ENCODE data around the gene ATG13.
"Not testable (repeated sequence)": the region's sequence is repeated elsewhere in the genome, so short reads cannot be mapped to it uniquely, and the experiment has no call there.

The ATG13 gene

DNA sequence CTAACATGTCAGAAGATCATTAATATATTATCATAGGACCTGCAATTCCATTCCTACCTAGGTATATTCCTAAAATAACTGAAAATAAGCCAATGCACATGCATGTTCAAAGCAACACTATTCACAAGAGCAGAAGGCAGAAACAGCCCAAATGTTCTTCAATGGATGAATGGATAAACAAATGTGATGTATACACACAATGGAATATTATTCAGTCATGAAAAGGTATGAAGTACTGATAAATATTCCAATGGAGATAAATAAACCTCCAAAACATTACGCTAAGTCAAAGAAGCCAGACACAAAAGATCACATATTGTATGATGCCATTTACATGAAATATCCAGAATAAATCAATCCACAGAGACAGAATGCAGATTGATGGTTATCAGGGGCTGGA is 40.3 kb upstream of the ATG13 start:
- H3K4me3 ChIP-seq (ENCODE audit: low read depth, low read length, poor library complexity, severe bottlenecking) = no peak overlapping the region
- no peak overlapping the region for H3K27ac ChIP-seq (ENCODE audit: low read depth, low read length, poor library complexity, severe bottlenecking)
- TF ChIP-seq, protein P1, sequence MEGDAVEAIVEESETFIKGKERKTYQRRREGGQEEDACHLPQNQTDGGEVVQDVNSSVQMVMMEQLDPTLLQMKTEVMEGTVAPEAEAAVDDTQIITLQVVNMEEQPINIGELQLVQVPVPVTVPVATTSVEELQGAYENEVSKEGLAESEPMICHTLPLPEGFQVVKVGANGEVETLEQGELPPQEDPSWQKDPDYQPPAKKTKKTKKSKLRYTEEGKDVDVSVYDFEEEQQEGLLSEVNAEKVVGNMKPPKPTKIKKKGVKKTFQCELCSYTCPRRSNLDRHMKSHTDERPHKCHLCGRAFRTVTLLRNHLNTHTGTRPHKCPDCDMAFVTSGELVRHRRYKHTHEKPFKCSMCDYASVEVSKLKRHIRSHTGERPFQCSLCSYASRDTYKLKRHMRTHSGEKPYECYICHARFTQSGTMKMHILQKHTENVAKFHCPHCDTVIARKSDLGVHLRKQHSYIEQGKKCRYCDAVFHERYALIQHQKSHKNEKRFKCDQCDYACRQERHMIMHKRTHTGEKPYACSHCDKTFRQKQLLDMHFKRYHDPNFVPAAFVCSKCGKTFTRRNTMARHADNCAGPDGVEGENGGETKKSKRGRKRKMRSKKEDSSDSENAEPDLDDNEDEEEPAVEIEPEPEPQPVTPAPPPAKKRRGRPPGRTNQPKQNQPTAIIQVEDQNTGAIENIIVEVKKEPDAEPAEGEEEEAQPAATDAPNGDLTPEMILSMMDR (IDR thresholded peaks at IDR 0.05; ENCODE audit: low read length) = no peak
- no peak for TF ChIP-seq EZH2 (IDR thresholded peaks at IDR 0.05; ENCODE audit: borderline replicate concordance, low read length)
- no peaks in the 10 kb centered on the region for H3K4me1 ChIP-seq (ENCODE audit: insufficient read depth, low read length, severe bottlenecking)
- peaks cover 63% of the 10 kb centered on the region for H3K79me2 ChIP-seq (ENCODE audit: insufficient read depth, low read length)
- no peaks in the 10 kb centered on the region for H3K27me3 ChIP-seq (ENCODE audit: insufficient read depth, low read length)
- H2AFZ ChIP-seq (ENCODE audit: low read length) = no peak overlapping the region
- peaks cover 8% of the 10 kb centered on the region; the same call in 1 of the 2 replicates for H3K36me3 ChIP-seq (ENCODE audit: insufficient read depth, low read length)
- H3F3A ChIP-seq (ENCODE audit: insufficient read depth, low read length) = 0 out of 2 replicates have a peak, but pooled peaks cover 4% of the 10 kb centered on the region
- H4K20me1 ChIP-seq (ENCODE audit: insufficient read depth, low read length) = no peaks in the 10 kb centered on the region
- H3K4me2 ChIP-seq (ENCODE audit: low read length) = no peak overlapping the region
- H3K9me2 ChIP-seq (ENCODE audit: low read depth, low read length) = no peaks in the 10 kb centered on the region
- 0 out of 2 replicates have a peak, but pooled peaks cover 4% of the 10 kb centered on the region for H3K9me3 ChIP-seq (ENCODE audit: low read length)
- no peak overlapping the region for H3K9ac ChIP-seq (ENCODE audit: low read length)

DNA sequence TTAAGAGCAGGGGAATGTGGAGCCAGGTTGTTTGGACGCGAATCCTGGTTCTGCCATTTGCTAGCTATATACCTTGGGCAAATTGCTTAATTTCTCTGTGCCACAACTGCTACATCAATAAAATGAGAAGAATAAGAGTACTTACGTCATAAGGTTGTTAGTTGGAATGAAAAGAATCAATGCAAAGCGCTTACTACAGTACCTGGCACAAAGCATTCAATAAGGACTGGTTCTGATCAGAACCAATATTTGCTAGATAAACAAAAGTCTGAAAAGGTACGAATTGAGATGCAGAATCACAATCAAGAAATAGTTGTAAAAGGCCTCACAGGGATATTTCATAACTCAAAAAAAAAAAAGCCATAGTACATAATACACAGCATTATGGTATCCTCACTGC is 34.8 kb upstream of the ATG13 start:
- no peaks in the 10 kb centered on the region for H3K9me3 ChIP-seq (ENCODE audit: low read length)
- no peak overlapping the region for H3K4me3 ChIP-seq (ENCODE audit: low read depth, low read length, poor library complexity, severe bottlenecking)
- H3K9ac ChIP-seq (ENCODE audit: low read length) = no peak overlapping the region
- no peaks in the 10 kb centered on the region for H4K20me1 ChIP-seq (ENCODE audit: insufficient read depth, low read length)
- H3K4me1 ChIP-seq (ENCODE audit: insufficient read depth, low read length, severe bottlenecking) = no peaks in the 10 kb centered on the region
- H3K9me2 ChIP-seq (ENCODE audit: low read depth, low read length) = no peaks in the 10 kb centered on the region
- H3K36me3 ChIP-seq (ENCODE audit: insufficient read depth, low read length) = peaks cover 4% of the 10 kb centered on the region; the same call in 1 of the 2 replicates
- no peak overlapping the region for H3K27ac ChIP-seq (ENCODE audit: low read depth, low read length, poor library complexity, severe bottlenecking)
- no peak overlapping the region for H3K4me2 ChIP-seq (ENCODE audit: low read length)
- peaks cover 54% of the 10 kb centered on the region for H3K79me2 ChIP-seq (ENCODE audit: insufficient read depth, low read length)
- H2AFZ ChIP-seq (ENCODE audit: low read length) = no peak overlapping the region
- TF ChIP-seq EZH2 (IDR thresholded peaks at IDR 0.05; ENCODE audit: borderline replicate concordance, low read length) = no peak
- TF ChIP-seq, protein P1 (IDR thresholded peaks at IDR 0.05; ENCODE audit: low read length) = no peak
- 0 out of 2 replicates have a peak, but pooled peaks cover 4% of the 10 kb centered on the region for H3F3A ChIP-seq (ENCODE audit: insufficient read depth, low read length)
- H3K27me3 ChIP-seq (ENCODE audit: insufficient read depth, low read length) = no peaks in the 10 kb centered on the region

DNA sequence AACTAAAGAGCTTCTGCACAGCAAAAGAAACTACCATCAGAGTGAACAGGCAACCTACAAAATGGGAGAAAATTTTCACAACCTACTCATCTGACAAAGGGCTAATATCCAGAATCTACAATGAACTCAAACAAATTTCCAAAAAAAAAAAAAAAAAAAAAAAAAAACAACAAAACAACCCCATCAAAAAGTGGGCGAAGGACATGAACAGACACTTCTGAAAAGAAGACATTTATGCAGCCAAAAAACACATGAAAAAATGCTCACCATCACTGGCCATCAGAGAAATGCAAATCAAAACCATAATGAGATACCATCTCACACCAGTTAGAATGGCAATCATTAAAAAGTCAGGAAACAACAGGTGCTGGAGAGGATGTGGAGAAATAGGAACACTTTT is 33.8 kb upstream of the ATG13 start:
- not testable (repeated sequence) for H3K4me3 ChIP-seq (ENCODE audit: low read depth, low read length, poor library complexity, severe bottlenecking); H3K4me2 ChIP-seq (ENCODE audit: low read length); H3K4me1 ChIP-seq (ENCODE audit: insufficient read depth, low read length, severe bottlenecking); H2AFZ ChIP-seq (ENCODE audit: low read length); H3K9me2 ChIP-seq (ENCODE audit: low read depth, low read length); H3K27me3 ChIP-seq (ENCODE audit: insufficient read depth, low read length); H4K20me1 ChIP-seq (ENCODE audit: insufficient read depth, low read length); H3F3A ChIP-seq (ENCODE audit: insufficient read depth, low read length); H3K36me3 ChIP-seq (ENCODE audit: insufficient read depth, low read length); H3K27ac ChIP-seq (ENCODE audit: low read depth, low read length, poor library complexity, severe bottlenecking); H3K9me3 ChIP-seq (ENCODE audit: low read length); H3K9ac ChIP-seq (ENCODE audit: low read length)
- peaks cover 55% of the 10 kb centered on the region for H3K79me2 ChIP-seq (ENCODE audit: insufficient read depth, low read length)

DNA sequence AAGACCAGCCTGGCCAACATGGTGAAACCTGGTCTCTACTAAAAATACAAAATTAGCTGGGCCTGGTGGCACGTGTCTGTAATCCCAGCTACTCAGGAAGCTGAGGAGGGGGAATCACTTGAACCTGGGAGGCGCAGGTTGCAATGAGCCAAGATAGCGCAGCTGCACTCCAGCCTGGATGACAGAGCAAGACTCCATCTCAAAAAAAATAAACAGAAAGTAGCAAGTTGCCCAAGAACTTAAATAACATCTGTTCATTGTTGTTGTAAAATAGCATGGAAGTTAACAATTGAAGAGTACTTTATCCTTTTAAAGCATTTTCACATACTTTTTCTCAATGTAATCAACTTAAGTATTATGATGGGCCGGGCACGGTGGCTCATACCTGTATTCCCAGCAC is 29.2 kb upstream of the ATG13 start:
- peaks cover 75% of the 10 kb centered on the region for H3K79me2 ChIP-seq (ENCODE audit: insufficient read depth, low read length)
- H3K9ac ChIP-seq (ENCODE audit: low read length) = no peak overlapping the region
- H3K4me2 ChIP-seq (ENCODE audit: low read length) = no peak overlapping the region
- no peaks in the 10 kb centered on the region for H3K27me3 ChIP-seq (ENCODE audit: insufficient read depth, low read length)
- no peaks in the 10 kb centered on the region for H4K20me1 ChIP-seq (ENCODE audit: insufficient read depth, low read length)
- TF ChIP-seq EZH2 (IDR thresholded peaks at IDR 0.05; ENCODE audit: borderline replicate concordance, low read length) = no peak
- TF ChIP-seq, protein P1 (IDR thresholded peaks at IDR 0.05; ENCODE audit: low read length) = no peak
- no peaks in the 10 kb centered on the region; the same call in 1 of the 2 replicates for H3K36me3 ChIP-seq (ENCODE audit: insufficient read depth, low read length)
- no peaks in the 10 kb centered on the region for H3F3A ChIP-seq (ENCODE audit: insufficient read depth, low read length)
- no peaks in the 10 kb centered on the region for H3K9me3 ChIP-seq (ENCODE audit: low read length)
- H3K4me1 ChIP-seq (ENCODE audit: insufficient read depth, low read length, severe bottlenecking) = peaks cover 28% of the 10 kb centered on the region
- no peak overlapping the region for H3K27ac ChIP-seq (ENCODE audit: low read depth, low read length, poor library complexity, severe bottlenecking)
- no peaks in the 10 kb centered on the region for H3K9me2 ChIP-seq (ENCODE audit: low read depth, low read length)
- no peak overlapping the region for H2AFZ ChIP-seq (ENCODE audit: low read length)
- H3K4me3 ChIP-seq (ENCODE audit: low read depth, low read length, poor library complexity, severe bottlenecking) = no peak overlapping the region

All from OCI-LY1 (cell line).